ENCODE measurements around the gene HORMAD2.

The HORMAD2 gene

GRCh38 chr22:30187529-30188407 lies 107.5 kb downstream of the HORMAD2 start:
- WGBS (ENCODE audit: insufficient coverage, insufficient read length): no CpG with 5 or more reads among the region's 3 CpGs
- no peak for DNase-seq (ENCODE audit: low read depth, low spot score)
- Histone ChIP-seq H3K9me3 (ENCODE audit: control insufficient read depth, insufficient read depth, low read length) (no peaks in the 10 kb centered on the region), H3K4me3 (ENCODE audit: low read length) (no peak overlapping the region), H3K36me3 (ENCODE audit: control insufficient read depth, insufficient read depth, low read length) (no peaks in the 10 kb centered on the region), H3K27ac (ENCODE audit: low read length) (no peak overlapping the region), H3K4me1 (ENCODE audit: control insufficient read depth, insufficient read depth, low read length) (0 out of 2 replicates have a peak, but pooled peaks cover 1% of the 10 kb centered on the region), H3K27me3 (ENCODE audit: control insufficient read depth, insufficient read depth, low read length) (no peaks in the 10 kb centered on the region)

- Histone ChIP-seq H3K27ac (ENCODE audit: low read length) (no peak overlapping the region), H3K9me3 (ENCODE audit: control insufficient read depth, insufficient read depth, low read length) (no peaks in the 10 kb centered on the region), H3K36me3 (ENCODE audit: control insufficient read depth, insufficient read depth, low read length) (no peaks in the 10 kb centered on the region), H3K4me3 (ENCODE audit: low read length) (no peak overlapping the region), H3K4me1 (ENCODE audit: control insufficient read depth, insufficient read depth, low read length) (0 out of 2 replicates have a peak, but pooled peaks cover 1% of the 10 kb centered on the region), H3K27me3 (ENCODE audit: control insufficient read depth, insufficient read depth, low read length) (no peaks in the 10 kb centered on the region)
- no CpG with 5 or more reads among the region's 2 CpGs for WGBS (ENCODE audit: insufficient coverage, insufficient read length)
- DNase-seq (ENCODE audit: low read depth, low spot score): no peak
Measured at GRCh38 chr22:30188911-30189310, 108.6 kb downstream of the HORMAD2 start.

GRCh38 chr22:30190574-30190973 lies 110.3 kb downstream of the HORMAD2 start:
- H3K4me3 ChIP-seq (ENCODE audit: low read length): no peak overlapping the region
- DNase-seq (ENCODE audit: low read depth, low spot score): no peak
- no peaks in the 10 kb centered on the region for H3K27me3 ChIP-seq (ENCODE audit: control insufficient read depth, insufficient read depth, low read length)
- peaks cover 3% of the 10 kb centered on the region; the same call in 1 of the 2 replicates for H3K4me1 ChIP-seq (ENCODE audit: control insufficient read depth, insufficient read depth, low read length)
- no CpG with 5 or more reads among the region's 1 CpG for WGBS (ENCODE audit: insufficient coverage, insufficient read length)
- no peaks in the 10 kb centered on the region for H3K9me3 ChIP-seq (ENCODE audit: control insufficient read depth, insufficient read depth, low read length)
- H3K27ac ChIP-seq (ENCODE audit: low read length): no peak overlapping the region
- H3K36me3 ChIP-seq (ENCODE audit: control insufficient read depth, insufficient read depth, low read length): no peaks in the 10 kb centered on the region

GRCh38 chr22:30191040-30191701 lies 110.9 kb downstream of the HORMAD2 start:
- H3K4me1 ChIP-seq (ENCODE audit: control insufficient read depth, insufficient read depth, low read length): peaks cover 7% of the 10 kb centered on the region; the same call in 1 of the 2 replicates
- H3K27ac ChIP-seq (ENCODE audit: low read length): no peak overlapping the region
- DNase-seq (ENCODE audit: low read depth, low spot score): no peak
- WGBS (ENCODE audit: insufficient coverage, insufficient read length): no CpG with 5 or more reads among the region's 3 CpGs
- no peaks in the 10 kb centered on the region for H3K36me3 ChIP-seq (ENCODE audit: control insufficient read depth, insufficient read depth, low read length)
- H3K4me3 ChIP-seq (ENCODE audit: low read length): no peak overlapping the region
- no peaks in the 10 kb centered on the region for H3K9me3 ChIP-seq (ENCODE audit: control insufficient read depth, insufficient read depth, low read length)
- no peaks in the 10 kb centered on the region for H3K27me3 ChIP-seq (ENCODE audit: control insufficient read depth, insufficient read depth, low read length)

- Histone ChIP-seq H3K27ac (ENCODE audit: low read length) (no peak overlapping the region), H3K36me3 (ENCODE audit: control insufficient read depth, insufficient read depth, low read length) (no peaks in the 10 kb centered on the region), H3K4me1 (ENCODE audit: control insufficient read depth, insufficient read depth, low read length) (peaks cover 9% of the 10 kb centered on the region; the same call in 1 of the 2 replicates), H3K9me3 (ENCODE audit: control insufficient read depth, insufficient read depth, low read length) (no peaks in the 10 kb centered on the region), H3K27me3 (ENCODE audit: control insufficient read depth, insufficient read depth, low read length) (no peaks in the 10 kb centered on the region), H3K4me3 (ENCODE audit: low read length) (no peak overlapping the region)
- no peak for DNase-seq (ENCODE audit: low read depth, low spot score)
- no CpG with 5 or more reads among the region's 1 CpG for WGBS (ENCODE audit: insufficient coverage, insufficient read length)
Measured at GRCh38 chr22:30192427-30192826, 112.2 kb downstream of the HORMAD2 start.

DNA sequence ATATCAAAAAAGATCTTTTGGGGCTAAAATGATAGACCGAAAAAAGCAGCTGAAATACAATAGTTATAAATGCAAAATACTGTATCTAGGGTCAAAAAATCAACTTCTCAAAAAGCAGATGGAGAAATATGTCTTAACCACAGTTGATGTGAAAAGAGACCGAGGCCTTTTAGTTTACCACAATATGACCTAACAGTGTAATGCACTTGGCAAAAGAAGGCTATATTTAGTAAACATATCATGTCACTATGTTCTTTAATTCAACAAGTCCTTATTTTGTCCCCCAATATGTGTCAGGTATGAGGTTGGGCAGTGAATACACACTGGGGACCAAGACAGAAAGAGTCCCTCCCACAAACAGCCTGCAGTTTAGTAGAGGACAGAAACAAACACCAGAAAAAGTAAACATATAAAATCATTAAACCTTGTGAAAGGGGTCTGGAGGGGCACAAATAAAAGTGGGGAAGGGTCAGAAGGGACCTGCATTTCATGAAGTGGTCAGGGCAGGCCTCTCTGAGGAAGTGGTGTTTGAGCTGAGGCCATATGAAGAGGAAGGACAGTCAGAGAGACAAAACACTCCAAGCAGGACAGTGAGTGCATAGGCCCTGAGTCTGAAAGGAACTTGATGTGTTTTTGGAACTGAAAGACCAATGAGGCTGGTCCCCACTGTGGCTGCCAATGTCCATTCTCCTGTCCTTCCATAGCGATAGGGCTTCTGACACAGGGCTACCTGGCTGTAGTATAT lies 112.9 kb downstream of the HORMAD2 start:
- WGBS (ENCODE audit: insufficient coverage, insufficient read length): no CpG with 5 or more reads among the region's 3 CpGs
- H3K36me3 ChIP-seq (ENCODE audit: control insufficient read depth, insufficient read depth, low read length): no peaks in the 10 kb centered on the region
- no peak for DNase-seq (ENCODE audit: low read depth, low spot score)
- no peak overlapping the region for H3K27ac ChIP-seq (ENCODE audit: low read length)
- H3K4me3 ChIP-seq (ENCODE audit: low read length): no peak overlapping the region
- no peaks in the 10 kb centered on the region for H3K27me3 ChIP-seq (ENCODE audit: control insufficient read depth, insufficient read depth, low read length)
- peaks cover 9% of the 10 kb centered on the region; the same call in 1 of the 2 replicates for H3K4me1 ChIP-seq (ENCODE audit: control insufficient read depth, insufficient read depth, low read length)
- H3K9me3 ChIP-seq (ENCODE audit: control insufficient read depth, insufficient read depth, low read length): no peaks in the 10 kb centered on the region

GRCh38 chr22:30195245-30196140 lies 115.2 kb downstream of the HORMAD2 start:
- no peak for DNase-seq (ENCODE audit: low read depth, low spot score)
- no CpG with 5 or more reads among the region's 5 CpGs for WGBS (ENCODE audit: insufficient coverage, insufficient read length)
- Histone ChIP-seq H3K27ac (ENCODE audit: low read length) (no peak overlapping the region), H3K9me3 (ENCODE audit: control insufficient read depth, insufficient read depth, low read length) (no peaks in the 10 kb centered on the region), H3K27me3 (ENCODE audit: control insufficient read depth, insufficient read depth, low read length) (no peaks in the 10 kb centered on the region), H3K36me3 (ENCODE audit: control insufficient read depth, insufficient read depth, low read length) (no peaks in the 10 kb centered on the region), H3K4me1 (ENCODE audit: control insufficient read depth, insufficient read depth, low read length) (peaks cover 9% of the 10 kb centered on the region; the same call in 1 of the 2 replicates), H3K4me3 (ENCODE audit: low read length) (no peak overlapping the region)

GRCh38 chr22:30196141-30196879 lies 116.0 kb downstream of the HORMAD2 start:
- Histone ChIP-seq H3K4me1 (ENCODE audit: control insufficient read depth, insufficient read depth, low read length) (peaks cover 9% of the 10 kb centered on the region; the same call in 1 of the 2 replicates), H3K27ac (ENCODE audit: low read length) (no peak overlapping the region), H3K4me3 (ENCODE audit: low read length) (no peak overlapping the region), H3K9me3 (ENCODE audit: control insufficient read depth, insufficient read depth, low read length) (no peaks in the 10 kb centered on the region), H3K36me3 (ENCODE audit: control insufficient read depth, insufficient read depth, low read length) (no peaks in the 10 kb centered on the region), H3K27me3 (ENCODE audit: control insufficient read depth, insufficient read depth, low read length) (no peaks in the 10 kb centered on the region)
- DNase-seq (ENCODE audit: low read depth, low spot score): peak; percentile 55
- WGBS (ENCODE audit: insufficient coverage, insufficient read length): no CpG with 5 or more reads among the region's 11 CpGs

DNA sequence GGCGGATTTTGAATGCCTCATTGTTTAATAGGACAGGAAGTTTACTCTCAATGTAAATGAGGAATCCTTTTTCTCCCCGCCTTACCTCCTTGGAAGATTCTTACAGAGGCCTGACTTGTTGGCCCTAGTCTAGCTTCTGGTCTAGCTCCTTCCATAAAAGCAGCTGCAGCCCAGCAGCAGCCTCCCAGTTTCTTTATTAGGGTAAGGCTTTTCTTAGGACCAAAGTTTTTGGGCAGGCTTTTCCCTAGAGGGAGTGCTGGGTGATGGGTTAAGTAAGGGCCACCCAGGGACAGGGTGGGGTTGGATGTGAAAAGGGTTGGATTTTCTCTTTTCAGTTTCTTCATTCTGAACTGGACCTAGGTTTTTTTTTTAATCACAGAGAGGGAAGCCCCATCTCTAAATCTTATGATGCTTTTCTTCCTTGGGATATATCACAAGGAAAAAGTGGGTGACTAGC lies 116.6 kb downstream of the HORMAD2 start:
- no peak overlapping the region for H3K27ac ChIP-seq (ENCODE audit: low read length)
- H3K4me3 ChIP-seq (ENCODE audit: low read length): no peak overlapping the region
- no peaks in the 10 kb centered on the region for H3K9me3 ChIP-seq (ENCODE audit: control insufficient read depth, insufficient read depth, low read length)
- H3K27me3 ChIP-seq (ENCODE audit: control insufficient read depth, insufficient read depth, low read length): no peaks in the 10 kb centered on the region
- H3K4me1 ChIP-seq (ENCODE audit: control insufficient read depth, insufficient read depth, low read length): peaks cover 9% of the 10 kb centered on the region; the same call in 1 of the 2 replicates
- WGBS (ENCODE audit: insufficient coverage, insufficient read length): no CpG with 5 or more reads among the region's 2 CpGs
- no peaks in the 10 kb centered on the region for H3K36me3 ChIP-seq (ENCODE audit: control insufficient read depth, insufficient read depth, low read length)
- DNase-seq (ENCODE audit: low read depth, low spot score): no peak

Measured in iPS DF 6.9 (cell line).